Measurements from ENCODE around the gene AKIRIN2.

AKIRIN2 gene

GRCh38 chr6:87701676-87702588, at the start of gene AKIRIN2:
TSS of gene AKIRIN2 (minus strand) at chr6:87702233. CDS start at chr6:87701684, 549 bp downstream.
- DNase-seq (ENCODE audit: low read depth in 2 of 2): peak; percentile 97 to 98

DNA sequence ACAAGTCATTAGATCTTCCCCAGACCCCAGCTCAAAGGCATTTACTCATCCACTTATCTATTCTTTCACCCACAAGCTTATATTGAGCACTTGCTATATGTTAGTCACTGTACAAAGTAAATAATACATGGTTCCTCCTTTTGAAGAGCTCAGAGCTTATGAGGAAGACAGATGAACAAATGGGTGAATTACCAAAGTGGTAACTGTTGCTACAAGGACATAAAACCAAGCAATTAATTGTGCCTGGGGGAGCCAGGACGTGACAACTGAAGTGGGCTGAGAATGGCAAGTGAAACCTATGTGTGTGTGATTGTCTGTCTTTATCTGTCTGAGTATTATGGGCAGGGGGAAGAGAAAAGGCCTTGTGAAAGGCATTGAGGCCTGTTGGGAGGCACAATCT, 45.6 kb upstream of the AKIRIN2 start:
- no peak for DNase-seq (ENCODE audit: low read depth in 2 of 2)

DNA sequence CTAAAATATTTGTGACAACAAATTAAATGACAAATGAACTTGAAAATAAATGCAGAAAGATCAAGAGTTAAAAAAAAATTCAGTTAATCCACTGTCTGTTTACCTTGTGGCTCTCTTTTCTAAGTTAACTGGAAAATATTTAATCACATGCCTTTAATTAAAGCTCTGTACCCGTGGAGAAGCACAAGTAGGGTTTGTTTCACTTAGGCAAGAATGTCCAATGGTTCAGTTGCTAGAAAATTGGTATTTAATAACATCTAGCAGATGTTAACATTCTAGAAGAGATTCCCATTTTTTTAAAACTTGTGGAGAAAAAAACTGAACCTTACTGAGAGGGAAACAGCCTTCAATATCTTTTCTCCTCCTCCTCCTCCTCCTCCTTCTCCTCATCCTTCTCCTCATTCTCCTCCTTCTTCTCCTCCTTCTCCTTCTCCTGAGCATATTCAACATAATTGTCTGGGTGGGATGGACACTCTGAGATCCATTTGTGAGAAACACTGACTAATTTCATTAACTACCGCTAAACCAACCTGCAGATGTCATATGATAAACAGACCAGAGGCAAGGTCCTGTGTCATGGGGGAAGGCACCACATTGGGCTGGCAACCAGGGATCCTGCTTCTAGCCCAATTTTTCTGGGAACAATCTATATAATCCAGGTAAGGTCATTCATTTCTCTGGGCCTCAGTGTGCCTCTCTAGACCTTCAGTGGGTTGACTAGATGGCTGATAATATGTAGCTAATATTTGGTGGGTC, 44.1 kb upstream of the AKIRIN2 start:
- no peak for DNase-seq (ENCODE audit: low read depth in 2 of 2)

DNA sequence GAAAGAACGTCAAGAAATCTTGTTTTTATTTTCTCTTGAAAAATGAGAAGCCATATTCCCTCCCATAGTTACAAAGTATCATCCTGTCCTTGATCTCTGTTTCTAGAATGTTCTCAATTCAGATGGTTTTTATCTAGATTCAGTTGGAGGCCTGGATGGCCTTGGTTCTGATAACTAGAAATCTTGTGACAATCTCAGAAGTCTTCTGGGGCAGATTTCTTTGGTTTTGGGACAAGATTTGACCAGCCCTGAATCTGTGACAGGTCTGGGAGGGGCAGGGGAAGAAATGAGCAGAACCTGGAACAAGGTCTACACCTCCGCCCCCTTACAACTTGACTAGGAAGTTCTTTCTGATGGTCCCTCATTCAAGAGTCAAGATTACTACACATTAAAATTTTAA, 41.4 kb upstream of the AKIRIN2 start:
- no peak for DNase-seq (ENCODE audit: low read depth in 2 of 2)

DNA sequence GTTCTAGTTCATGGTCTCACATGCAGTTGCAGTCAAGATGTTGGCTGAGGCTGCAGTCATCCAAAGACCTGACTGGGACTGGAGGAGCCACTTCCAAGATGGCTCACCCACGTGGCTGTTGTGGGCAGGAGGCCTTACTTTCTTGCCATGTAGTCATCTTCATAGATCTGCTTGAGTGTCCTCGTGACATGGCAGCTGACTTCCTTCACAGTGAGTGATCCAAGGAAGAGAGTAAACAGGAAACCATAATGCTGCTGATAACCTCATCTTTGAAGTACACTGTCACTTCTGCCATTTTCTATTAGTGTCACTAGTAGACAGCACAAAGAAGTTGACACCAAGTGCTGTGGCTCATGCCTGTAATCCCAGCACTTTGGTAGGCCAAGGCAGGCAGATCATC, 40.1 kb upstream of the AKIRIN2 start:
- DNase-seq (ENCODE audit: low read depth in 2 of 2): no peak

- DNase-seq (ENCODE audit: low read depth in 2 of 2): no peak
Observed at GRCh38 chr6:87741001-87741650, 39.1 kb upstream of the AKIRIN2 start.

GRCh38 chr6:87738744-87739143, 36.7 kb upstream of the AKIRIN2 start:
- DNase-seq (ENCODE audit: low read depth in 2 of 2): no peak

DNA sequence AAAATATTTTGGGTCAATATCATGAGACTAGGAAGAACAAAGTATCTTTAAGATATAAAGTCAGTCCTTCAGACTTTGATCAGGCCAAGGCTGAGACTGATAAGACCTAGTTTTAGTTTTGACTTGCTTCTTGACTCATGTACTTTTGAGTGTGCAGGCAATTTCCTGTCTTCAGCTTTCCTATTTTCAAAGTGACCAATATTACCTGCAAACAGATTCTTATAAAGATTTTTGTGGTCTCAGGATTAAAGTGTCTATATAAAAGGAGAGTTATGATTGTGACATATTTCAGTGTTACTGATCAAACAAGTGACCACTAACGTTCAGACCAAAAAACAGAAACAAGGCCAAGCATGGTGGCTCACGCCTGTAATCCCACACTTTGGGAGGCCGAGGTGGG, 36.0 kb upstream of the AKIRIN2 start:
- DNase-seq (ENCODE audit: low read depth in 2 of 2): no peak

GRCh38 chr6:87736809-87737540, 34.9 kb upstream of the AKIRIN2 start:
- DNase-seq (ENCODE audit: low read depth in 2 of 2): no peak

DNA sequence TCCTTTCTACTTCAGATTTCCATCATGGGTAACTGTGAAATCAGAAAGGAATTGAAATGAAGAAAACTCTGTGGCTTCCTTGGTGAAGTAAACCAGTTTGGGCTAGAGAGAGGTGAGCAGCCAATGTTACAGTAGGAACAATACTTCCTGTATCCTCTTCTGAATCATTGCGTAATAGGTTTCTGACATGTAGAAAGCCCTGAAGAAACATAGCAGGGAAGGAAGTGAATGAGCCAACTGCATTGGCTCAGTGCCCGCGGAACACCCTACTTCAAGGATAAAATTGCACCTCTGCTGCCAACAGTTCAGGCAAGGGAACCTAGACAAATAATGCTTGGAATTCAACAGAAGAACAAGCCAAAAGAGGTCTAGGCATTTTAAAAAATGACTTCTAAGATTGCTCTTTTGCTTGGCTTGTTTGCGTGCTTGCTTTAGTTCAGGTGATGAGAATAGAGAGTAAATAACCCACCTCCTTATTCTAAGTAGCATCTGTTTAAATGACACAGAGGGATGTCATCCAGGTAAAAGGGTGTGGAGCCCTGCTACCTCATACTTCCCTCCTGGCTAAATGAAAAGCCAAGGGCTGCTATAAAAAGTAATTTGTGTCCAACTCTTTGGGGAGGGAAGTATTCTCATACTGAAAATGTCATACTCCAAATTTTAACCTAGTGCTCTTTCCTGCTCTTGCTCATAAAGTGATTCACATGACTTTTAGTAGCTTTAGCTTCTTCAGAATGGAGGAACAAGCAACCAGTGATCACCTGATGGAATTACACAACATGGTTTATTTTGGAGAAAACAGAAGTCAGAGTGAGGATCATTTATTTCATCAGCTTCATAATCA, 30.0 kb upstream of the AKIRIN2 start:
- DNase-seq (ENCODE audit: low read depth in 2 of 2): peak; percentile 77 to 80

GRCh38 chr6:87731080-87731479, 29.0 kb upstream of the AKIRIN2 start:
- DNase-seq (ENCODE audit: low read depth in 2 of 2): no peak

DNA sequence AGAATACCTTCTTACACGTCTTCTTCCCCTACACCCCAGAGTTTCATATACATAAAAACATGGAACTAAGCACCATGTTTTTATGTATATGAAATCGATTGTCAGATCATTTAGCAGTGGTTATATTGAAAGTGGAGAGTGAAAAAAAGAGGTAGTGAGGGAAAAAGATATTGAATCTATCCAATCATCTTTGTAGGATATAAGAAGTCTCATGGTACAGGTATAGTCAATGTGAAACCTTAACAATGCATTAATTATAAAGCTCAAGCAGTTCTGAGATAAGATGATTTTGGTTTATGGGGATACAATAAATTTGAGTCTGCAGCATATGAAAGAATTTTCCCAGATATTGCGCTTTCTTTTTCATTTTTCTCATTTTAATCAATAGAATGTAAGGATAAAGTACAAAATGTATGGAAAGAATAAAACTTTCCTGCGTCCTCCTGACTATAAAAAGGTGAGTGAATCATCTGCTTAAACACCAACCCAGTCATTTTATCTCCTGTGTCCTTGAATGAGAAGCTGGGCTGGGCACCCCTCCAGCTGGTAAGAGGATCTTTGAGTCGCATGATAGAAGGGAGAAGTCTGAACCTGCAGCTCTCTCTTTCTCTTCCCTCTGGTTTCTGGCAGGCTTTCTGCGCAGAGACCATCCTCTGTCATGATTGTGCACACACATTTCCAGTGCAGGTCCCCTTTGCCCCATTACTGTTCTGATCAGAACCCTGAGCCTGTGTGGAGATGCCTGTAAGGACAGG, 28.1 kb upstream of the AKIRIN2 start:
- no peak for DNase-seq (ENCODE audit: low read depth in 2 of 2)

- no peak for DNase-seq (ENCODE audit: low read depth in 2 of 2)
Observed at GRCh38 chr6:87728706-87729105, 26.7 kb upstream of the AKIRIN2 start.

GRCh38 chr6:87724983-87725811, 23.2 kb upstream of the AKIRIN2 start:
- DNase-seq (ENCODE audit: low read depth in 2 of 2): no peak

DNA sequence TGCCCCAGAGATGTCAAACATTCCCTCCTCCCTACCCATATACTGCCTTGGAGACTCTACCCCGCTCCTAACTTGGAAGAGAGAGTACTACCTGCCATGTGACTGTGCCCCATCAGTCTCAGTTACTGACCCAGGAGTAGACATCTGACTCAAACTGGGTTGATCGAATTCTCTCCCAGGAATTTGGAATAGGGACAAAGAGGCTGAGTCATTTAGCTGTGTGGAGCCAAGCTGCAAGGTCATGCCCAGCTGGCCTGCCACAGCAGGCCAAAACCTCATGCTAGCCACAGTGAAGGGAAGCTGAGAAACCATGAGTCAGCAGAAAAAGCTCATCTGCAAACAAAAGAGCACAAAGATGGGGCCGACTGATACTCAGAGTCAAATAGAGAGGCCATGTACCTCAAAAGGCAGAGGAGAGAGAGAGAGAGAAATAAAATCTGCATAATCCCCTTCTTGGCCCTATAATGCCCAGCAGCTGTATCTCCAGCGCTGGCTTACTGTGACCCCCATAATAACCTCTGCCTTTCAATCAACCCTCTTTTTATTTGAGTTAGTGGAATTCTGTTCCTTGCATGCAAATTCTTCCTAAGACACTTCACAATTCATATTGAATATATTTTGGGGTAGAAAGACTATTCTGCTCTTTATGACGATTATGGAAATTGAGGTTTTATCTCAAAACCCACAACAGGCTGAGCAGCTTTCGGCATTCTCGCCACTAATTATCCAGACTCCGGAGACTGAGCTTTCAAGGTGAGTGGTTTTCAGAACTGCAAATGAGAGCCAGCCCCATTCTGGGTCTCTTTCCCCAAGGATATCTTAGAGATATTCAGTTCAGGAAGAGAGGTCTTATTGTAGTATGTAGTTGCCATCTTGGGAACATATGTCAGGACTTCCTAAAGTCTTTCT, 21.4 kb upstream of the AKIRIN2 start:
- DNase-seq (ENCODE audit: low read depth in 2 of 2): peak; percentile 68

GRCh38 chr6:87722540-87723169, 20.6 kb upstream of the AKIRIN2 start:
- no peak for DNase-seq (ENCODE audit: low read depth in 2 of 2)

GRCh38 chr6:87721311-87721710, 19.3 kb upstream of the AKIRIN2 start:
- no peak for DNase-seq (ENCODE audit: low read depth in 2 of 2)
